Measurements from ENCODE around the gene KRTAP4-3.
"Not testable (repeated sequence)": the region's sequence is repeated elsewhere in the genome, so short reads cannot be mapped to it uniquely, and the experiment has no call there.

The KRTAP4-3 gene

DNA sequence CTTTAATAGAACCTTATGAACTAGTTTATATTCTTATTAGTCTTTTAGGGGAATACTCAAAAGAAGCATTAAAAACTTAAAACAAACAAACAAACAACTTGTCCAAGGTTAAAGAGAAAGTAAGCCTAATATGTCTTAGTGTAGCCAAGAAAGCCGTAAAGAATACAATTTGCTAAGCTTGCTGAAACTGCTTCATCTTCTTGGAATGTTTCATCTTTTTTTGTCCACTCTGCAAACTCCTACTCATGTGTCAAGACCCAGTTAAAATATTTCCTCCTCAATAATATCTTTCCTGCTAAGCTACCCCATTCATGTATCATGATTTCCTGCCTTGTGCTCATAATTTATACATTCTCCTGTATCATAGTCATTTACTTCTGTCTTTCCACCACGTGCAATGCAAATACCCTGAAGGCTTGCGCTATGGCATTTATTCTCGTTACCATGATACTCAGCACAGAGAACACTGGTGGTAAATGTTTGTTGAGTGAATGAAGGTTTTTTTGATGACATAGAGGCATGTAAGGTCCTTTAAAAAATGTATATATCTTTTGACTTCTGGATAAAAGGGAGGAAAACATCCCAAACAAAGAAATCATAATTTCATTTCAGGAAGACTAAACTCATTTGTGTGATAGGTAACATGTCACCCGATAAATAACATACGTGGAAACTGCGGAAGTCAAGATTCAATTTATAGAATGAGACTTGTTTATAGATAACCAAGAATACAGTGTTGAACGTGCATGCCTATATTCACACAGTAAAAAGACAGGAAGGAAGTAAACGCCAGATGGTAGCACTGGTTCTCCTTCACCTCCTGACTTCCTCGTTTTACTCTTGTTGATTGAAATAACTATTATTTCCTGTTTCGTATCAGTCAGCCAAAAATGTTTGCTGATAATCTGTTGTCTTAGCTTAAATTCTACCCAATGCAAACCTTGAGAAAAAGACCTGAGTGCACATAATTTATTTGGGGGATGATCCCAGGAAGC is 48.0 kb downstream of the KRTAP4-3 start:
- DNase-seq (ENCODE audit: low read depth, low spot score), result not testable (repeated sequence)

DNA sequence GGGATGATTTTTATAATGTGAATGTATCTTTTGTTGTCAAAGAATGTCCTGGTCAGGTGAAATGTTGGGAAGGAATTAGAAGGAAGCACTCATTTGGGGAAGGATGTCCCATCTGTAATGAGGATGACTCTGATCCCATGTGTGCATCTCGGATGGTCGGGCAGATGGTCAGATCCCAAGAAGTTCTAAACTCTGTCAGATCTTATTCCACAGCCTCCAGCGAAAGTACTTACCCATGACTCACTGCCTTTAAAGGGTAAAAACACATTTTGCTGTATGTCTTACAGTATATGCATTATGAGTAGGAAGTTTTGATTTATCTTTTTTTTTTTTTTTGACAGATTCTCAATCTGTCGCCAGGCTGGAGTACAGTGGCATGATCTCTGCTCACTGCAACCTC is 49.3 kb downstream of the KRTAP4-3 start:
- no peak for DNase-seq (ENCODE audit: low read depth, low spot score)

DNA sequence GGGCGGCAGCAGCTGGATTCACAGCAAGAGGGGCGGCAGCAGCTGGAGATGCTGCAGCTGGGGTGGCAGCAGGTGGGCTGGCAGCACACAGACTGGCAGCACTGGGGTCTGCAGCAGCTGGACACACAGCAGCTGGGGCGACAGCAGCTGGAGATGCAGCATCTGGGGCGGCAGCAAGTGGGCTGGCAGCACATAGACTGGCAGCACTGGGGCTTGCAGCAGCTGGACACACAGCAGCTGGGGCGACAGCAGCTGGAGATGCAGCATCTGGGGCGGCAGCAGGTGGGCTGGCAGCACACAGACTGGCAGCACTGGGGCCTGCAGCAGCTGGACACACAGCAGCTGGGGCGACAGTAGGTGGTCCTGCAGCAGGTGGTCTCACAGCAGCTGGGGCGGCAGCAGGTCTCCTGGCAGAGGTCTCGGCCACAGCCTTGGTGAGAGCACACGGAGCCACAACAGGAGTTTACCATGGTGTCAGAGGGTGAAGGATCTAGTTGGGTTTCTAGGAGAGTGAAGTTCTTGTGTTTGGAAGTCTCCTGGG is 50.1 kb downstream of the KRTAP4-3 start, which contains the start of gene KRTAP4-11:
KRTAP4-11 (minus strand) TSS at position 528 of the 541 bp plus-strand sequence; CDS start at position 470, 58 bp downstream.
- DNase-seq (ENCODE audit: low read depth, low spot score), result not testable (repeated sequence)
